ENCODE data around the gene SRGAP1.
A peak's percentile ranks its signal among the peaks of the same experiment; 100 is the strongest.

SRGAP1 gene

GRCh38 chr12:63913929-63914328 lies 69.4 kb downstream of the SRGAP1 start:
- H3K4me3 Mint-ChIP-seq = no peak overlapping the region
- no peaks in the 10 kb centered on the region for H3K9me3 Mint-ChIP-seq
- TF ChIP-seq CTCF (IDR thresholded peaks at IDR 0.05; ENCODE audit: unreplicated experiment in 3 of 3) = no peak
- H3K27ac Mint-ChIP-seq = peak overlapping the region in 2 of 3 experiments; percentile 20 to 51
- no peaks in the 10 kb centered on the region for H3K27me3 Mint-ChIP-seq (ENCODE audit: low read depth)
- H3K36me3 Mint-ChIP-seq (ENCODE audit: low read depth) = peaks cover 5% of the 10 kb centered on the region
- peaks cover 71% of the 10 kb centered on the region for H3K4me1 Mint-ChIP-seq

GRCh38 chr12:63915105-63915800 lies 70.8 kb downstream of the SRGAP1 start:
- H3K9me3 Mint-ChIP-seq = no peaks in the 10 kb centered on the region
- H3K4me3 Mint-ChIP-seq = no peak overlapping the region
- H3K4me1 Mint-ChIP-seq = peaks cover 59% of the 10 kb centered on the region

GRCh38 chr12:63916561-63917476 lies 72.3 kb downstream of the SRGAP1 start:
- TF ChIP-seq CTCF (IDR thresholded peaks at IDR 0.05; ENCODE audit: unreplicated experiment in 3 of 3) = no peak
- peaks cover 6% of the 10 kb centered on the region for H3K36me3 Mint-ChIP-seq (ENCODE audit: low read depth)
- peaks cover 3% of the 10 kb centered on the region for H3K27me3 Mint-ChIP-seq (ENCODE audit: low read depth)
- H3K4me1 Mint-ChIP-seq = peaks cover 45% of the 10 kb centered on the region
- peak overlapping the region; percentile 54 to 95 (median 57) for H3K27ac Mint-ChIP-seq
- H3K4me3 Mint-ChIP-seq = no peak overlapping the region
- H3K9me3 Mint-ChIP-seq = no peaks in the 10 kb centered on the region

More at GRCh38 chr12:63915105-63915800, 70.8 kb downstream of the SRGAP1 start:
- Mint-ChIP-seq H3K27me3 (ENCODE audit: low read depth) (no peaks in the 10 kb centered on the region), H3K36me3 (ENCODE audit: low read depth) (peaks cover 3% of the 10 kb centered on the region), H3K27ac (peak overlapping the region; percentile 57 to 95 (median 73))
- no peak for TF ChIP-seq CTCF (IDR thresholded peaks at IDR 0.05; ENCODE audit: unreplicated experiment in 3 of 3)

- H3K4me1 Mint-ChIP-seq = peaks cover 42% of the 10 kb centered on the region
- H3K27ac Mint-ChIP-seq = peak overlapping the region in 2 of 3 experiments; percentile 43 to 95
- no peaks in the 10 kb centered on the region for H3K9me3 Mint-ChIP-seq
- no peak overlapping the region for H3K4me3 Mint-ChIP-seq
- H3K36me3 Mint-ChIP-seq (ENCODE audit: low read depth) = peaks cover 6% of the 10 kb centered on the region
- H3K27me3 Mint-ChIP-seq (ENCODE audit: low read depth) = peaks cover 3% of the 10 kb centered on the region
- TF ChIP-seq CTCF (IDR thresholded peaks at IDR 0.05; ENCODE audit: unreplicated experiment in 3 of 3) = no peak
Measured at GRCh38 chr12:63917477-63917862, 73.0 kb downstream of the SRGAP1 start.

- no peak for TF ChIP-seq CTCF (IDR thresholded peaks at IDR 0.05; ENCODE audit: unreplicated experiment in 3 of 3)
- Mint-ChIP-seq H3K4me1 (peaks cover 42% of the 10 kb centered on the region), H3K27me3 (ENCODE audit: low read depth) (peaks cover 3% of the 10 kb centered on the region), H3K4me3 (peak overlapping the region in 1 of 3 experiments; percentile 28), H3K9me3 (no peaks in the 10 kb centered on the region), H3K36me3 (ENCODE audit: low read depth) (peaks cover 6% of the 10 kb centered on the region), H3K27ac (peak overlapping the region; percentile 43 to 95 (median 64))
Measured at GRCh38 chr12:63917864-63918799, 73.6 kb downstream of the SRGAP1 start.

Data from nephron (organoid).